Stimulated activated CD4-positive, alpha-beta T cell treated with anti-CD3 and anti-CD28 coated beads, TNF-alpha, amount 100 ng/mL, for 1 hour (primary cell): ENCODE data around the gene GABRB2.
A peak's percentile ranks its signal among the peaks of the same experiment; 100 is the strongest.
"Not testable (repeated sequence)": the region's sequence is repeated elsewhere in the genome, so short reads cannot be mapped to it uniquely, and the experiment has no call there.

Experiments used
- DNase-seq, 3 donors: peaks; one replicate each; pipeline ENCODE4 v3.0.0-alpha.2; 2020; ENCODE audit warnings: low read depth in 3 of 3, low spot score in 1 of 3

The GABRB2 gene

GRCh38 chr5:161546470-161547301 is at the start of gene GABRB2:
Gene GABRB2, minus strand, starts transcription at chr5:161546725. Its CDS starts 82 bp downstream, at chr5:161546643.
- peak in 1 of 3 donors; percentile 15 for DNase-seq

- DNase-seq, result no peak
Observed at GRCh38 chr5:161585798-161586197, 39.3 kb upstream of the GABRB2 start.

GRCh38 chr5:161580621-161581020 is 34.1 kb upstream of the GABRB2 start:
- no peak for DNase-seq

- no peak for DNase-seq
Observed at GRCh38 chr5:161572914-161573313, 26.4 kb upstream of the GABRB2 start.

GRCh38 chr5:161566081-161566480 is 19.6 kb upstream of the GABRB2 start:
- no peak for DNase-seq

- DNase-seq, result no peak
Observed at GRCh38 chr5:161562446-161562845, 15.9 kb upstream of the GABRB2 start.

- no peak for DNase-seq
Observed at GRCh38 chr5:161549106-161549505, 2.6 kb upstream of the GABRB2 start.

GRCh38 chr5:161548487-161549094 is 2.1 kb upstream of the GABRB2 start:
- DNase-seq, result no peak

- no peak for DNase-seq
Observed at GRCh38 chr5:161547738-161548486, 1.4 kb upstream of the GABRB2 start.

GRCh38 chr5:161547406-161547737 is 847 bp upstream of the GABRB2 start:
- DNase-seq, result no peak

- no peak for DNase-seq
Observed at GRCh38 chr5:161546095-161546469, 443 bp downstream of the GABRB2 start.

- DNase-seq, result no peak
Observed at GRCh38 chr5:161545344-161546094, 1.0 kb downstream of the GABRB2 start.

GRCh38 chr5:161544350-161544765 is 2.2 kb downstream of the GABRB2 start:
- no peak for DNase-seq

GRCh38 chr5:161539016-161539415 is 7.5 kb downstream of the GABRB2 start:
- DNase-seq, result no peak

GRCh38 chr5:161535762-161536161 is 10.8 kb downstream of the GABRB2 start:
- DNase-seq, result no peak

- no peak for DNase-seq
Observed at GRCh38 chr5:161530700-161531099, 15.8 kb downstream of the GABRB2 start.

GRCh38 chr5:161513942-161514341 is 32.6 kb downstream of the GABRB2 start:
- DNase-seq, result no peak

- no peak for DNase-seq
Observed at GRCh38 chr5:161507591-161507990, 38.9 kb downstream of the GABRB2 start.

GRCh38 chr5:161505160-161505559 is 41.4 kb downstream of the GABRB2 start:
- not testable (repeated sequence) for DNase-seq

GRCh38 chr5:161498531-161498930 is 48.0 kb downstream of the GABRB2 start:
- no peak for DNase-seq

- no peak for DNase-seq
Observed at GRCh38 chr5:161483721-161484120, 62.8 kb downstream of the GABRB2 start.
